Ovary (tissue), 9 donors: ENCODE measurements around the gene TMEM100. TPM values are rescaled to one million over a fixed set of nuclear protein-coding genes. Genes with fewer than 3 reads are reported as not detected.

Experiments used
- DNase-seq, 5 donors: peaks; one replicate each; pipeline ENCODE4 v3.0.0-alpha.2; 2019 to 2020
- H3K27ac ChIP-seq, 2 donors: fragments of 200-600 bp; one replicate each; pipeline versions ENCODE4 v1.5.1 to v1.8.0; 2019 to 2022
- H3K27me3 ChIP-seq: fragments of 200-600 bp; one replicate; pipeline ENCODE4 v1.8.0; 2022
- H3K36me3 ChIP-seq: fragments of 200-600 bp; sonication (generic); one replicate; pipeline ENCODE4 v1.5.1; 2019
- H3K4me1 ChIP-seq: one replicate; pipeline ENCODE4 v1.8.1; 2013; ENCODE audit warnings: mild to moderate bottlenecking, moderate library complexity; ENCODE audit not compliant: insufficient read depth
- H3K4me3 ChIP-seq: fragments of 200-600 bp; sonication (generic); one replicate; pipeline ENCODE4 v1.5.1; 2017
- H3K9me3 ChIP-seq, 2 donors: fragments of 200-600 bp in 1 of 2; sonication (generic) in 1 of 2; one replicate each; pipeline versions ENCODE4 v1.5.1 to v1.8.1; 2013 to 2019; ENCODE audit warnings: mild to moderate bottlenecking in 1 of 2, moderate library complexity in 1 of 2
- CTCF ChIP-seq, 3 donors: fragments of 450-650 bp in 2 of 3; fragments of 200-600 bp in 1 of 3; IDR thresholded peaks; one replicate each; pipeline versions ENCODE4 v1.5.1 to v1.8.0; 2016 to 2022; ENCODE audit warnings: antibody characterized with exemption in 3 of 3, mild to moderate bottlenecking in 1 of 3
- EP300 ChIP-seq: sonication (generic); formaldehyde crosslinking; IDR thresholded peaks from one replicate; pipeline ENCODE4 v1.6.1; 2017; ENCODE audit warnings: antibody characterized with exemption
- POLR2A ChIP-seq: fragments of 450-650 bp; IDR thresholded peaks from one replicate; pipeline ENCODE4 v1.6.1; 2017; ENCODE audit warnings: antibody characterized with exemption, mild to moderate bottlenecking, moderate library complexity
- WGBS, 3 donors: extraction: QIAGEN DNeasy Blood & Tissue Kit in 1 of 3; methylation state at CpG; one replicate each; pipeline versions ENCODE4 v1.1.5 to v1.1.7; 2013 to 2017; 5-methylcytosine and 5-hydroxymethylcytosine counted together
- intact Hi-C, 4 donors: fragments of 100-400 bp; cut with DNase I; formaldehyde crosslinking; loops; one replicate each; pipeline versions ENCODE4 v1.11.0 to v1.15.1; 2022 to 2023
- polyA plus RNA-seq, 2 donors: library from polyadenylated mRNA; stranded (reverse); fragments of 200-250 nt in 1 of 2; fragments of 350-450 nt in 1 of 2; fragmentation: Illumina TruSeq in 1 of 2; extraction: RNeasy Lipid Tissue Mini Kit (QIAGEN cat#74804) in 1 of 2; gene quantifications; one replicate each; pipeline ENCODE4 v1.2.3, GENCODE V29; 2013 to 2014
- total RNA-seq, 7 donors: library from RNA; depleted of rRNA in 2 of 7; stranded (reverse); fragments of >200 nt in 2 of 7; fragmentation: NEBNext Ultra II Directional in 3 of 7; extraction: Animal tissue kit (Norgen Biotek cat#: 25700) in 3 of 7; gene quantifications; one replicate each; pipeline versions ENCODE4 v1.1.0 to v1.2.4, GENCODE V29; 2016 to 2023
- donor health status: DM: no; HTN: no; CAD: no; lungs with moderate emphysema.
- donor health status: DM: no; HTN: no; CAD: no.
- donor health status: Bipolar disorder and iron deficiency.
- donor health status: DM: yes; HTN: yes; CAD: no.
- donor health status: DM: no; HTN: no; CAD: no.
- donor health status: DM: yes; HTN: yes; CAD: no.

Gene TMEM100
- total and polyA plus RNA-seq, 9 donors = 9.0 to 88.2 (median 17.8) TPM

GRCh38 chr17:55768936-55769624 lies 46.4 kb upstream of the TMEM100 start:
- no peak overlapping the region for H3K27ac ChIP-seq
- H3K36me3 ChIP-seq = no peaks in the 10 kb centered on the region
- H3K27me3 ChIP-seq = no peaks in the 10 kb centered on the region
- H3K4me3 ChIP-seq = no peak overlapping the region
- no peak for TF ChIP-seq POLR2A
- no peak for TF ChIP-seq EP300
- TF ChIP-seq CTCF (IDR thresholded peaks at IDR 0.05) = no peak
- intact Hi-C loops = no loop called here
- H3K4me1 ChIP-seq = no peaks in the 10 kb centered on the region
- no peak for DNase-seq
- H3K9me3 ChIP-seq = no peaks in the 10 kb centered on the region

- TF ChIP-seq CTCF (IDR thresholded peaks at IDR 0.05) (no peak), EP300 (no peak), POLR2A (no peak)
- DNase-seq = no peak
- WGBS, 3 donors = 94 to 95% (median 95%) methylated on average over 3 of the region's 3 CpGs
- Histone ChIP-seq H3K36me3 (no peaks in the 10 kb centered on the region), H3K4me1 (no peaks in the 10 kb centered on the region), H3K27me3 (no peaks in the 10 kb centered on the region), H3K27ac (no peak overlapping the region), H3K9me3 (no peaks in the 10 kb centered on the region), H3K4me3 (no peak overlapping the region)
- intact Hi-C loops = no loop called here
Measured at GRCh38 chr17:55765472-55765871, 42.8 kb upstream of the TMEM100 start.

GRCh38 chr17:55764610-55765009 lies 41.9 kb upstream of the TMEM100 start:
- no peak for DNase-seq
- Histone ChIP-seq H3K27ac (no peak overlapping the region), H3K4me1 (no peaks in the 10 kb centered on the region), H3K4me3 (no peak overlapping the region), H3K27me3 (no peaks in the 10 kb centered on the region), H3K36me3 (no peaks in the 10 kb centered on the region), H3K9me3 (no peaks in the 10 kb centered on the region)
- intact Hi-C loops = no loop called here
- TF ChIP-seq CTCF (IDR thresholded peaks at IDR 0.05) = no peak
- WGBS, 3 donors = 93 to 95% (median 94%) methylated on average over 4 of the region's 4 CpGs

GRCh38 chr17:55763856-55764255 lies 41.2 kb upstream of the TMEM100 start:
- Histone ChIP-seq H3K27ac (no peak overlapping the region), H3K27me3 (no peaks in the 10 kb centered on the region), H3K4me1 (no peaks in the 10 kb centered on the region), H3K36me3 (no peaks in the 10 kb centered on the region), H3K4me3 (no peak overlapping the region), H3K9me3 (no peaks in the 10 kb centered on the region)
- DNase-seq = no peak
- 74 to 87% (median 80%) methylated on average over 6 of the region's 6 CpGs for WGBS, 3 donors
- TF ChIP-seq CTCF (IDR thresholded peaks at IDR 0.05) = no peak
- TF ChIP-seq POLR2A = no peak
- TF ChIP-seq EP300 = no peak
- intact Hi-C loops = no loop called here
